Measurements from ENCODE around the gene TMEM109. TPM values are rescaled to one million over a fixed set of nuclear protein-coding genes. Genes with fewer than 3 reads are reported as not detected.

TMEM109 gene
- total and polyA plus RNA-seq, 2 of the 13 experiments (the other 11 are each of a cell fraction or from before 2014, with no cell fraction given): 7.7 to 18.0 TPM

GRCh38 chr11:60919320-60919719 lies 5.4 kb downstream of the TMEM109 start:
- CTCF ChIA-PET (ENCODE audit: low intra/inter-chr PET ratio, low total read pairs): no interaction called here

More at GRCh38 chr11:60919320-60919719, 5.4 kb downstream of the TMEM109 start:
- H3K27ac ChIP-seq (ENCODE audit: extremely low read length, insufficient read depth, low read length): no peak overlapping the region
- peaks cover 0 to 7% of the 10 kb centered on the region in 2 experiments; a peak in 3 of 5 replicates for H3K36me3 ChIP-seq (replicated peaks in 1 of 2; ENCODE audit: control insufficient read depth in 1 of 2, insufficient read depth in 2 of 2, low read length in 2 of 2)
- FAIRE-seq (no peak), ATAC-seq (no peak), DNase-seq (ENCODE audit: low spot score) (no peak)
- no peaks in the 10 kb centered on the region for H3K9me3 ChIP-seq (ENCODE audit: low read length)
- TF ChIP-seq CEBPZ (IDR thresholded peaks at IDR 0.05; ENCODE audit: low read length) (no peak), ZNF609 (CRISPR knock-in tag; IDR thresholded peaks at IDR 0.05; ENCODE audit: borderline replicate concordance) (no peak), CHCHD3 (CRISPR knock-in tag; IDR thresholded peaks at IDR 0.05) (no peak), ZNF296 (CRISPR knock-in tag; conservative IDR thresholded peaks at IDR 0.05) (no peak), GPBP1L1 (CRISPR knock-in tag; IDR thresholded peaks at IDR 0.05) (no peak), ZNF576 (CRISPR knock-in tag; IDR thresholded peaks at IDR 0.05) (no peak), ATAD3A (CRISPR knock-in tag; IDR thresholded peaks at IDR 0.05) (no peak), ZNF460 (CRISPR knock-in tag; IDR thresholded peaks at IDR 0.05; ENCODE audit: borderline replicate concordance) (no peak)
- H3K4me3 ChIP-seq (replicated peaks in 1 of 3; ENCODE audit: insufficient read depth in 1 of 3, low read depth in 2 of 3, low read length in 3 of 3): no peak overlapping the region
- H3K79me2 ChIP-seq (ENCODE audit: insufficient read depth, low read length): no peaks in the 10 kb centered on the region
- 83% methylated on average over 1 of the region's 1 CpG for WGBS (ENCODE audit: low lambda C conversion rate)
- H2AFZ ChIP-seq (ENCODE audit: low read length): no peak overlapping the region
- BruUV-seq (replicated peaks): no TSS peak
- no peaks in the 10 kb centered on the region for H4K20me1 ChIP-seq (ENCODE audit: insufficient read depth, low read length)
- H3K9ac ChIP-seq (ENCODE audit: insufficient read depth, low read depth, low read length): no peak overlapping the region
- intact Hi-C loops (cut with micrococcal nuclease; ENCODE audit: unreplicated experiment): no loop called here
- in situ Hi-C loops (cut with HindIII; ENCODE audit: extremely low pct_ligation_motif_present, low pct_unique_long_range_greater_than_20kb): no loop called here
- peaks cover 23% of the 10 kb centered on the region for H3K4me1 ChIP-seq (ENCODE audit: insufficient read depth, low read length)
- POLR2A ChIA-PET: no interaction called here
- H3K27me3 ChIP-seq (ENCODE audit: control insufficient read depth in 1 of 2, insufficient read depth in 2 of 2, low read length in 2 of 2): no peaks in the 10 kb centered on the region; a peak in 1 of 5 replicates
- H3K4me2 ChIP-seq (ENCODE audit: low read depth, low read length): no peak overlapping the region
